Activated naive CD4-positive, alpha-beta T cell treated with anti-CD3 and anti-CD28 coated beads, Interleukin-2, amount 50 U/mL, for 16 hours (primary cell): ENCODE measurements around the gene RAMP3.
"Not testable (repeated sequence)": the region's sequence is repeated elsewhere in the genome, so short reads cannot be mapped to it uniquely, and the experiment has no call there.

ENCODE experiments used
- DNase-seq: peaks from one replicate; pipeline ENCODE4 v3.0.0-alpha.2; 2020

The RAMP3 gene

DNA sequence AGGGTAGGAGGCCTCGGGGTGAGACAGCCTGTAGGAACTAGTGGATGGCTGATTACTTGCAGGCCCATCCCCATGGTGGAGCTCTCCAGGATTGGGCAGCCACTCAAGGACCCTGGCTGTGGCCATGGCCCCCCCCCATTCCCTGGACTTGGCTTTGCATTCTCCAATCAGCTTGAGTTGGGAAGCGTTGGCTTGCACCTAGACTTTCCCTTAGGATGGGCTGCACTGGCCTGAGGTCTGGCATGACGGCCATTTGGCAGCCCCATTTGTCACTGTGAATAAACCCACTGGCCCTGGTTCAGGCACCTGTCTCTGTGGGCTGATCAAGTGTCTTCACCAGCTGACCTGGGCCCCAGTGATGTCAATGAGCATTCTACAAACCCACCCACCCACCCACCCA is 41.4 kb downstream of the RAMP3 start:
- no peak for DNase-seq

DNA sequence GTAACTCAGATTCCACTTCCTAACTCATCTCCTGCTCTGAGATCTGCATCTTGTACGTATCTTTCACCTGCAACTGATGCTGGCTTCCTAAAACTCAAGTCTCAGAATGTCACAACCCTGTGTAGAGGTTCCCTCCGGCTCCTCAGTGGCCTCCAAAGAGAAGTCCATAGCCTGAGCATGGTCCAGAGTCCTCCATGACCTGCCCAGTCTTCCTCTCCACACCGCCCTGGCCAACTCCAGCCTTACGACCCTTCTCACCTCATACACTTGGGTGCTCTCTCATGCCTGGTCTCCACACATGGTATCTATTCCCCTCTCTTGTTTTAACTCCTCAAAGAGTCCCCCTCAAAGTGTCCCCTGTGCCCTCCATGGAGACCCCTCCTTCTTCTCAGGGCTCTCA is 41.9 kb downstream of the RAMP3 start:
- DNase-seq = no peak

DNA sequence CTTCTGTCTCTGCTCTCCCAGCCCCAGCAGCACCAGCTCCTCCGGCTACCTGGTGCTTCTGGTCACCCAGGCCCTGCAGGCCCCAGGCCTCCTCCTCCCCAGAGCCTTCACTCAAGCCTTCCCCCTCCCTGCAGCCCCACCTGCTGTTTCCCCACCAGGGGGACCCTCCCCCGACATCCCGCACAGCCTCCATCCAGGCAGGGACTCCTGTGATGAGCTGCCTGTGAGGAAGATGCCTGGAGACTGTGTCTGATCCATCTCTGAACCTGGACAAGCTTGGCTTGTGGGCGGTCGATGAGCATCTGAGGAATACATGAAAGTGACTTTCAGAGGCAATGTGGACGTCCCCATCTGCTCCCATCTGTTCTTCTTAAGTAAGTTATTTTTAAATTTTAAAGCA is 45.0 kb downstream of the RAMP3 start:
- no peak for DNase-seq

DNA sequence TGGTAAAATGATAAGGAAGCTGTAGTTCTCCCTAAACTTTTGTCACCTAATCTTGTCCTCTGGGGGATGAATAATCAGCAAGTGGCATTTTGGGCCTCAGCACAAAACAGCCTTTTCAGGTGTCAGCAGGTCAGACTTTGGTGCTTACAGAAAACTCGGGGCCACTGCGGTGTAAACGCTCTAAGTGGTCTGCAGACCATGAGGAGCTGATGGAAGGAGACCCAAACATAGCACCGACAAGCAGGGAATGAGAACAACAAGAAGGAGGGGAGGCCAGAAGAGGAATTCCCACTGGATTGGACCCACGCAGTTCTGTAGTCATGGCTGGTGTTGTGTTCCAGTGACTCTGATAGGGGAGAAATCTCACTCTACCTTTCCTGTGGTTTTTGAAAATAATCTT is 45.4 kb downstream of the RAMP3 start:
- DNase-seq = no peak

DNA sequence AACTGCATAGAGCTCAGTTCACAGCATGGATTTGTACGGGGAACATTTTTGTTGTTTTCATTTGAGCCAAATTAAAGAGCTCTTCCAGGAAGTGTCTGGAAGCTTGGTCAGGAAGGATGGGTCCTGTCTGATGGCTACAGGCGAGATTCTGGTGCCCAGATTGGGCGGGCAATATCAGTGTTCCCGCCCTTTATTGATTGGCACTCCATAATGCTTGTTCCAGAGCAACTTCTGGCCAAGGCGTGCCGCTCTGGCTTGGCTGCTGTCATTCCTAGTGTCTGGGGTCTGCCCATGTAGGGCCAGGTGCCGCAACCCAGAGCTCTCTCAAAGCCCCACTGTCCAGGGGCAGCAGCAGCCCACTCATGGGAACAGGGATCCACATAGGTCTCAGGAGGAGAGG is 45.9 kb downstream of the RAMP3 start:
- no peak for DNase-seq

DNA sequence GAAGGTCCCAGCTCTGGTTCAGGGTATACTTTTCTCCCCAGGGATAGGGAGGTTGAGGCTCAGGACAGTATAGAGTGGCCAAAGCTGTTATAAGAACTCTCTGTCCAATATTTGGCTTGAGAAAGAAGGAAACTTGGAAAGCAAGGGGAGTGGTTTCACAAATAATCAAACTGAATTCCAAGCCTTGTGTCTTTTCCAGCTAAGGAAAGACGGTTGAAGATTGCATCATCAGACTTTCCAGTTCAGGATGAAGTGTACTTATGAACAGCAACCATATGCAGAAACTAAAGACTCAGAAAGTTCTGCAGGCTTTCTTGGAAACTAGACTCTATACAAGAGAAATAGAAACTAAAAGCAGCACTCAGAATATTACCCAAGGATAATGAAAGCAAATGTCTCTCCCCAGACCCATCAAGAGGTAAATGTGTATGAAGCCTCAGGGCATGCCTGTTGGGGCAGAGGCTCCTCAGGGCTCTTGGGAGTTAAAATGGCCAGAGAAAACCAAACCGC is 46.4 kb downstream of the RAMP3 start:
- DNase-seq = no peak

DNA sequence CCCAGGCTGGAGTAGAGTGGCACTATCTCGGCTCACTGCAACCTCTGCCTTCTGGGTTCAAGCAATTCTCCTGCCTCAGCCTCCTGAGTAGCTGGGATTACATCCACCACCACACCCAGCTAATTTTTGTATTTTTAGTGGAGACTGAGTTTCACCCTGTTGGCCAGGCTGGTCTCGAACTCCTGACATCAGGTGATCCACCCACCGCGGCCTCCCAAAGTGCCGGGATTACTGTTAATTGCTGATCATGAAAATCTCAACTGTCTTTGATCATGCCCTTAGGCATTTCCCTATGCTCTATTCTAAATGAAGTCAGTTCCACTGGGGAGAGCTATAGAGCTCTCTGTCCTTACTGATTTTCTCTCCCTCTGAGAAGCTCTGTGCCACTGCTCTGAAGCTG is 48.7 kb downstream of the RAMP3 start:
- not testable (repeated sequence) for DNase-seq

DNA sequence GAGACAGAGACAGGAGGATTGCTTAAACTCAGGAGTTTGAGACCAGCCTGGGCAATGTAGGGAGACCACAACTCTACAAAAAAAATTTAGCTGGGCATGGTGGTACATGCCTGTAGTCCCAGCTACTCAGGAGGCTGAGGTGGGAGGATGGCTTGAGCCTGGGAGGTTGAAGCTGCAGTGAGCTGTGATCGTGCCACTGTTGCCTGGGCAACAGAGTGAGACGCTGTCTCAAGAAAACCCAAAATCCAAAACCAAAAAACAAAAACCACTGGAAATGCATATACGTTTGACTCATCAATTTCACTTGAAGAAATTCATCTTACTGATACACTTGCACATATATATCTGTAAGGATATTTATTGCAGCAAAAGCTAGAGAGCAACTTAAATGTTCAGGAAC is 52.3 kb downstream of the RAMP3 start:
- DNase-seq = not testable (repeated sequence)

DNA sequence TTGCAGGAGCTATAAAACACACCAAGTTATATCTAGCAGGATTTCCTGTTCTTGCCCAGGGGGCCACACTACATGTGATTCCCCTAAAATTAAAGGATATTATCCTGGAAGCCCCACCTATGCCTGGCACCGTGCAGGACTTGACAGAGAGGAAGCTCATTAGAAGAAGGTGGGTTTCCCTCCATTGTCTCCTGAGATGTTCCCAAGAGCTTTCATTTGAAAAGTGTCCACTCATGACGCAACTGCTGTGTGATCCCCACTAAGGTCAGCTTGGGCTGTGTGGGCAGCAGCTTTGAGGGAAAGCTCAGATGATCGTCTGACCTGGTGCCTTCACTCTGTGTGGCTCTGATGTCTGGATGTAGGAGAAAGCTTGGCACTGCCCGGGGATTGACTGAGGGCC is 53.5 kb downstream of the RAMP3 start:
- DNase-seq = no peak

DNA sequence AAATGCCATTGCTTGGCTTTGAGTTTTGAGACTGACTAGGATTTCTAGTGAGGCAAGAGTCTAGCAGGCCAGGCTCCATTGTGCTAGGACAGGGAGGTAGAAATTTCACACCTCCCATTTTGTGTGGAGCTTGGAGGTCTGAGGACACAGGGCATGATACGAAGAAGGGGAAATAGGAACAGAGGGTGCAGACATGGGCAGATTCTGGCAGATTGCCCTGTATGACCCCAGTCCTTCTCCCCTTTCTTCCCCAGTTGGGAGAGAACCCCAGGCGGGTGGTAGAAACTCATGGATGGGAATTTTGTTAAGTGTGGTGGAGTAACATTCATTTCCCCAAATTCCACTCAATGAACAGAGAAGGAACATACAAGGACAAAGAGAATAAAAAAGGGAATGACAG is 54.4 kb downstream of the RAMP3 start:
- no peak for DNase-seq

DNA sequence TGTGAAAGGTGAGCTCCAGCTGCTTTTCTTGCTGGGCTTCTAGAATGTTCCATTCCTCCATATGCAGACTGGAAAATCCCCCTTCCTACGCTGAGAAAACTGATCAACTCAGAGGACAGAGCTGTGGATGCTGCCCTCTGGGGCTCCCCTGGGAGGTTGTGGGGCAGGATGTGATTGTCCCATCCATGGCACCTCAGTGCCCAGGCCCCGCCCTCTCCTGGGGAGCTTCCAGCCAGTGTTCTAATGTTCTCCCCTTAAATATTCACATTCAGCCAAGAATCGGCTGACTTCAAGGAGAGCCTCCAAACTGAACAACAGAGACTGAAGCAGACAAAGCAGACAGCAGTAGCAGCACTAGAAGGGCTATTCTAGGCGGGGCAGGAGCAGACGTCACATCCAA is 55.0 kb downstream of the RAMP3 start:
- no peak for DNase-seq

DNA sequence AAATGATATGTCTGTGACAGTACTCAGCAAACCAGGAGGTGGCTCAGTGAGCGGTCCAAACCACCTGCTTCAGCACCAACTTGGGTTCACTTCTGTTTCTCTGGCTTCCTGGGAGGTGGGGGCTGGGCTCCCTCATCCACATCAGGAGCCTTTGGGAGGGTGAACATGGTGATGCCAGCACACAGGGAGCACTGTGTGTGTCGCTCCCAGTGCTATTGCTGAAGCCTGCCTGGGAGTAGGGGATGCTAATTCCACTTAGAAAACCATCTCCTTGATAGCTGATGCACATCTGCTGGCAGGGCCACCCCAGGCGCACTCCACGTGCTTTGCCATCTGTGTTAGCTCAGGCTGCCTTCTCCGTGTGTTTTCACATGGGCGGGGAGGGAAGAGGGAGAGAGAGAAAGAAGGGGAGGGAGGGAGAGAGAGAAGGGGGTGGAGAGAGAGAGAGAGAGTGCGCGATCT is 58.0 kb downstream of the RAMP3 start:
- no peak for DNase-seq

DNA sequence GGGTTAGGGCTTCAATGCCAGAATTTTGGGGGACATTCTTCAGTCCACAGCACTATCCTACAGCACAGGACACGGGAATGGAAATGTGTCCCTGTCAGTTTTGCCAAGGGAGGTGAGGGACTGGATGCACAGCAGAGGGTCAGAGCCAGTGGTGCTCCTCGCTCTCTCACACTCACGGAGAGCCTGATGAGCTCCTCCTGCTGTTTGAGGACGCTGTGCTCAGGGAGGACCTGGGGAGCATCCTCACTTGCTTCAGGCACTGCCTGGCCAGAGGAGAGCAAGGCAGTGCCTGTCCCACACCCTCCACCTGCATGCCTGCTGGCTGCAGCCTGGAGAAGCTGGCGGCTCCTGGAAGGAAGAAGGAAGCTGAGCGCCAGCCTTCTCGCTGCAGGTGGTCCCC is 58.6 kb downstream of the RAMP3 start:
- no peak for DNase-seq

DNA sequence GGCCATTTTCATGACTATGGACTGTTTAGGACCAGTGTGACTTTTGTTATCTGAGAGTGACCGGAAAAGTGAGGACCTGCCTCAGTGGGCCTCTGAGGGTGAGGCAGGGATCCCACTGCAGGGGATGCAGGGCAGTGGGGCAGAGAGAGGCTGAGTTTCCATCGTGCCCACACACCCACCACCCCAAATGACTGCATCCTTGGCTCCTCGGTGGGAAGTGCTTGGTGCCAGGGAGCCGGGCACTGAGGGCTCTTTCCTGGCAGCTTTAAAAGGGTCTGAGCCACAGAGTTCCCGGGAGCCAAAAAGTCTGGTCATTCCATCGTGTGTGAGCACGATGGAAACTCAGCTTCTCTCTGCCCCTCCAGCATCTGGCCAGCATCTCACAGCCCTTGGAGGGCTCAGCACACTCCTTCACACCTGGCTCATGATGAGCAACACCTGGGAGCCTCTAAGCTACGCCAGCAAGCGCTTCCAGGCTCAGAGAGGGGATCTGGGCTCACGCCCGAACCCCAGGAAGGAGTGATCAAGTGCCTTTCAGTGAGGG is 59.1 kb downstream of the RAMP3 start:
- DNase-seq = no peak

DNA sequence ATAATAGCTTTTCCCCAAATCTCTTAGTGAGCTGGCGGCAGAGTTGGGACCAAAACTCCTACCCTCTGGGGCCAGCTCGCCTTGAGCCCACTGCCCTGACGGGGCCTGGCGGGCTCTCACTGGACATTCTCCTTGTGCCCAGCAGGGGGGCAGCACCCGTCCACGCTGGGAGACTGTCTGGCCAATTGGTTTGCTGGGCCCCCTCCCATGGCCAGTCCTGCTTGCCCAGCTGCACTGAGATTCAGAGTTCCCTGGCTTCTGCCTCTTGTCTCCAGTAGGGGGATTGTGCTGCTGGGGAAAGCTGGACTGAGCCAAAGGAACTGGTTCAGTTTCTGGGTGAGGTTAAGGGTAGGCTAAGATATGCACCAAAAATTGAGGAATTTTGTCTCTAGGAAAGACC is 59.8 kb downstream of the RAMP3 start:
- no peak for DNase-seq

DNA sequence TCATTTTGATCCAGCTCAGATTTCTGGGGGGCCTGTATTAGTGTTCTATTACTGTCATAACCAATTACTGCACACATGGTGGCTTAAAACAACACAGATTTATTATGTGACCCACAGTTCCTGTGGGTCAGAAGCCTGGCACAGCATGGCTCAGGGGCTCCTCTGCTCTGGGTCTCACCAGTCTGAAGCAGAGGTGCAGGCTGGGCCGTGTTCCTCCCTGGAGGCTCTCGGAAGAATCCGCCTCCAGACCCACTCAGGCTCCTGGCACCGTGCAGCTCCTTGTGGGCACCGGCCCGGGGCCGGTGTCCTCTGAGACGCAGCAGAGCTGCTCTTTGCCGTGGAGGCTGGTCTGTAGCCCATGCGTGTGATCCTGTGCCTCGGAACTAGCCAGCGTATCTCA is 61.5 kb downstream of the RAMP3 start:
- DNase-seq = no peak

DNA sequence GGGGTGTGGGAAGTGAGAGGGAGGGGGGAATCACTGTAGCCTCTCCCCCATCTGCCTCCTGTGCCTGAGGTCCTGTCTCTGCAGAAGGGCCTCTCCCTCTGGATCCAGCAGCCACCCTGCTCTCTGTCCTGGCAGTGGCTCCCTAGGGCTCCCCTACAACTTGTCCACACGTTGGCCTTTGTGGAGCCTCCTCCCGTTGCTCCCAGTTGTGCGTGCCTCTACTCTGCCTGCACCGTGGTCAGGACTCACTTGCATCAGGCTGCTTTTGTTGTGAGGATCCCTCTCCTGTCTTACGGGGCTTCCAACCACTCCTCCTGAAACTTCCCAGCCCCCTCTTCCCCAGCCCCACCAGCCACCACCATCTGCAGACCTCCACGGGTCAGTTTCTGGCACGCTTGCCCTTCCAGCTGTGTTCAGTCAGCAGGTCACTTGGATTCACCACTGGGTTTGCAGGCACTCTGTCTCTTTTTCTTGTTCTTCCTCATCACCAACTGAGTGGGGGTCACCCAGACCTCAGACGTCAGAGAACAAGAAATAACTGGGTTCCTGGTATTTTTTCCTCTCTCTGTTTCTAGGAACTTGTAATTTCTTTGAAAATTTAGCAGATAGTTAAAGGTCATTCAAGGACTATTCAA is 62.3 kb downstream of the RAMP3 start:
- no peak for DNase-seq

DNA sequence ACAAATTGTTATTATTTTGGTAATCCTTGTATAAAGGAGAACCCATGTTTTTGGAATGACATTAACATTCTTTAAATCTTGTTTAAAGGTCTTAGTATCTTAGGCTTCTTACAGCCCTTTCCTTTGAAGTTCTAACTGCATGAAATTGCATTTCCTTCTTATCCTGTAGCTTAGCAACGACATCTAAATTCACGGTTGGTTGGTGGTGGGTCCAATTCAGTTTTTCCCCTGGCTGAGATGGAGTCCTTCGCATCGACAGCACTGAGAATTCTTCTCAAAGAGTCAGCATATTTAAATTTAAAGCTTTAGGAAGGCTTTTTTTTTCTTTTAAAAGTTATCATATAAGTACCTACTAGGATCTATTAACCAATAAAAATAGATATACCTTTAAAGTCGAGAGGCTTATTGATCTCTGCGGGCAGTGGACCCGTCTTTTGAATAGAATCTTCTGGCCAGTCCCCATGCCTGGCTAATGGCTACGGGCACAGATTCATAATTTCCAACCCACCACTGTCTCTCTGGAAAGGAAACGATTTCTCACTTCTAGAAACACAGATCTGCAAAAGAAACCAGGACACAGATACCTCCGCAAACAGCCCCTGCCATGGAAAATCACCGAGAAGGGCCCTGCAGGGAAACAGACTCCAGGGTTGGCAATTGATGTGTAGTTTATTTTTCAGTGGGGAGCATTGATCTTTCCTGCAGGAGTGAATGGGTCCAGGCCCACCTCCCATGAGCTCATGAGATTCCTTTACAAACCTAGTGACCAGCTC is 63.4 kb downstream of the RAMP3 start:
- DNase-seq = no peak

DNA sequence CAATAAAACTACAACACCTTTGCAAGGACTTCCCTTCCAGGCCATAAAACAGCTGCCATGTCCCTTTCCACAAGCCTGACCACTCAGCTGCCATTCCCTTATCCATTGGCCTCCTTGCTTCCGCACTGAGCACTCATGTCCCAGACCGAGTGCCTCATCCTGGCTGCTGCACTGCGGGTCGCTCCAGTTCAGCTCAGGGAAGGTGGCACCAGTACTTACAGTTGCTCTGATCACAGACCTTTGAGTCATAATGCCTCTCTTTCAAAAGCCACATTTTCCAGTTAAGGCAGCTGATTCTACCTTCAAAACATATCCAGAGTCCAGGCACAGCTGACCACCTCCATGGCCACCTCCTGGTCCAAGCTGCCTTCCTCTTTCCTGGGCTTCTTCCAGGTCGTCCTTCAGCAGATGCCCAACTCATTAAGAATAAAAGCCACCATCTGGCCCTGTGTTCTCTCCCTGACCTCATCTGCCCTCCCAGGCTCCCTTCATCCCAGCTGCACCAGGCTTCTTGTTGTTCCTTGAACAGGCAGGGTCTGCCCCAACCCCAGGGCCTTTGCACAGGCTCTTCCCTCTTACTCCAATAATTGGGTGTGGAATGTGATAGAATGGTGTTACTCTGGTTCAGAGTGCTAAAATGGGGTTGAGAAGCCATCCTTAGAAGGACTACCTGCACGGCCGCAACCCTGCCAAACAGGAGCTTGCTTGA is 64.5 kb downstream of the RAMP3 start:
- DNase-seq = no peak

DNA sequence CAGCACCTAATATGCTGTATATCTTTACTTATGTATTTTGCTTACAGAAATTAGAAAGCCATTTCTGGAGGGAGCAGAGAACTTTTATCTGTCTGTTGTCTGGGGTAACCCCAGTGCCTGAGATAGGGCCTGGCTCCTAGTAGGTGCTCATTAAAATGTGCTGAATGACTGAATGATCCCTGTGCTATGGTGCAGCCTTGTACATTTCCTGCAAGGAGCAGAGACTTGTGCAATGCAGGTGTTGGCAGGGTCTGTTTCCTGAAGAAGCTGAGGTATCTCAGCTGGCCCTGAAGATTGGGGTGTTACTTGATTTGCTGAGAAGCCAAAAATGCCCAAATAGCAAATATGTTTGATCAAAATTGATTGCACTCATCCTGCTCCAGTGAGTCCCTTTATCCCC is 65.5 kb downstream of the RAMP3 start:
- no peak for DNase-seq

DNA sequence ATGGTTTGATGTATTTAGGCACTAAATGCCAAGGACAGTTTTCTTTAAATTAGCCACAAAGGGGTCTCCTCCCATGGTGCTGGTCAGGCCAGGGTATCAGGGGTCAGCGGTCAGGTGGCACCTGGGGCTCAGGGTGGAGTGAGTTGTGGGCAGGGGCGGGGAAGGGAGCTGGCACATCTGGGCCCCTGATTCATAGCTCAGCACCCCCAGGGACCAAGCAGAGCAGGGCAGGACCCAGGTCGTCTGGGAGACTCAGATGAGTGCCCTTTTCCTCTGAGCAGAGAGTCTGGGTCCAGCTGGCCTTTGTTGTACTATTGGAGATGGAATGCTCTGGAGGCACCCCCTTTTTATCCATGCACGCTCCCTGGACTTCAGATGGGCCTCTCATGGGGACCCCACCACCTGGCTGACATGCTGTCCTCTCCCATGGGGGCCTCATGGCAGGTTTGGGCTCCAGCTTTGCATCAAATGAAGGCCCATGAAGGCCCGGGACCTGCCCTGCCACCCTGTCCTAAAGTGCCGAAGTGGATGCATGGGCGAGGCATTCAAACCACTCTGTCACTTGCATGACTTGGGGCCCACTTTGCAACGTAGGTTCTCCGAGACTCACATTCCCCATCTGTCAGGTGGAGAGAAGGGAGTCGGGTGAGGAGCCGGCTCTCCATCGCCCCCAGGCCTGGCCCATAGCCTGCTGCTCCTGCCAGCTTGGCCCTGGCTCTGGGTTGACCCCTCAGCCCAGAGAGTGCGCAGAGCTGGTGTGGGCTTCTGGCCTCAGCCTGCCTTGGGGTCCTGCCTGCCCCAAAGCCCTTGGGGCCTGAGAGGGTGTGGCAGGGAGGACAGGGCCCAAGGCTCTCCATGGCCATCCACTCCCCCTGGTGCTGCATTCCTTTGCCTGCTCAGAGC is 66.4 kb downstream of the RAMP3 start:
- DNase-seq = no peak

DNA sequence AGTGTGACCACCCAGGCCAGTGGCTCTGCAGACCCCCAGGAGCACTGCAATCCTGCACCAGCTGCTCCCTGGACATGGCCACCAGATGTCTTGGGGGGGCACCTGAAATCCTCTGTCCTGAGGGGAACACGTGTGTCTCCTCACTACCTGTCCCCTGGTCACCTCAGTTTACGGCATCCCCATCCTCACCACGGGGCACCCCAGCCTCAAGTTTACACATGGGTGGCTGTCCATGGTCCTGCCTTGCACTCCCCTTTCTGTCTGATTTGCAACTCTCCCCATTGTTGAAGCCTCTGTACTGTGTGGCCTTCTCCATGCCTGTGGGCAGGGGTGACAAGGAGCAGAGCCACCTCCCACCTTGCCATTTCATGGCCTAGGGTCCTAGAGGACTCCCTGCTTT is 67.2 kb downstream of the RAMP3 start:
- DNase-seq = no peak
